HG03095 (cell line): ENCODE data around the gene ZNF573.

Experiments used
- ATAC-seq: cut with Tn5 transposase; IDR thresholded peaks from one replicate; pipeline ENCODE4 v1.9.1; 2021; ENCODE audit warnings: moderate library complexity; ENCODE audit not compliant: unreplicated experiment

The ZNF573 gene

GRCh38 chr19:37698216-37698615 is 81.2 kb downstream of the ZNF573 start:
- no peak for ATAC-seq

GRCh38 chr19:37695144-37695899 is 84.1 kb downstream of the ZNF573 start:
- ATAC-seq: no peak

- ATAC-seq: no peak
Measured at GRCh38 chr19:37692956-37693620, 86.3 kb downstream of the ZNF573 start.

- ATAC-seq: no peak
Measured at GRCh38 chr19:37691881-37692504, 87.4 kb downstream of the ZNF573 start.
